Spinal cord (tissue), 10 donors: Measurements from ENCODE around the gene COX4I1. TPM values are rescaled to one million over a fixed set of nuclear protein-coding genes. Genes with fewer than 3 reads are reported as not detected.
"Not testable (repeated sequence)": the region's sequence is repeated elsewhere in the genome, so short reads cannot be mapped to it uniquely, and the experiment has no call there.

Experiments used
- DNase-seq, 6 donors: peaks; one replicate each; pipeline versions ENCODE4 v3.0.0 to v3.0.0-alpha.2; 2013 to 2015; ENCODE audit warnings: low spot score in 6 of 6, low read depth in 4 of 6
- H3K27ac ChIP-seq: one replicate; pipeline ENCODE4 v1.5.1; 2013; ENCODE audit warnings: low read depth, low read length, control low read depth
- H3K27me3 ChIP-seq: one replicate; pipeline ENCODE4 v1.6.1; 2013; ENCODE audit warnings: low read length; ENCODE audit not compliant: control insufficient read depth, insufficient read depth
- H3K36me3 ChIP-seq: one replicate; pipeline ENCODE4 v1.6.1; 2013; ENCODE audit warnings: low read length; ENCODE audit not compliant: control insufficient read depth, insufficient read depth
- H3K4me1 ChIP-seq: one replicate; pipeline ENCODE4 v1.6.1; 2013; ENCODE audit warnings: low read length; ENCODE audit not compliant: control insufficient read depth, insufficient read depth
- H3K4me3 ChIP-seq: one replicate; pipeline ENCODE4 v1.5.1; 2013; ENCODE audit warnings: low read depth, low read length, control low read depth
- H3K9me3 ChIP-seq: one replicate; pipeline ENCODE4 v1.6.1; 2013; ENCODE audit warnings: low read length; ENCODE audit not compliant: control insufficient read depth, insufficient read depth
- WGBS: methylation state at CpG from one replicate; pipeline ENCODE4 v1.1.5; 2013; ENCODE audit warnings: missing lambda C conversion rate; ENCODE audit not compliant: insufficient coverage; 5-methylcytosine and 5-hydroxymethylcytosine counted together
- polyA plus RNA-seq, 2 donors: library from polyadenylated mRNA; unstranded; fragments of 120-200 nt; gene quantifications; one replicate each; pipeline ENCODE4 v1.2.1, GENCODE V29; 2013; ENCODE audit not compliant: insufficient read length in 2 of 2
- total RNA-seq, 2 donors: library from RNA; depleted of rRNA in 1 of 2; stranded (reverse); fragments of 120-200 nt in 1 of 2; fragments of >200 nt in 1 of 2; gene quantifications; one replicate each; pipeline versions ENCODE4 v1.2.3 to v1.2.4, GENCODE V29; 2013 to 2014
- donor health status: healthy.

COX4I1 gene
- total and polyA plus RNA-seq, 4 donors = 212 to 556 (median 515) TPM

- H3K4me3 ChIP-seq, H3K4me1 ChIP-seq, H3K27ac ChIP-seq, DNase-seq, H3K9me3 ChIP-seq: not testable (repeated sequence)
- 94% methylated on average over 2 of the region's 27 CpGs for WGBS
- H3K27me3 ChIP-seq = peaks cover 15% of the 10 kb centered on the region
- H3K36me3 ChIP-seq = peaks cover 30% of the 10 kb centered on the region
These were observed 8.6 kb downstream of the COX4I1 start for GRCh38 chr16:85808104-85808503.

- DNase-seq = no peak
- peaks cover 3% of the 10 kb centered on the region for H3K4me1 ChIP-seq
- H3K9me3 ChIP-seq = no peaks in the 10 kb centered on the region
- no peak overlapping the region for H3K4me3 ChIP-seq
- H3K36me3 ChIP-seq = peaks cover 28% of the 10 kb centered on the region
- no peak overlapping the region for H3K27ac ChIP-seq
- WGBS = 95% methylated on average over 5 of the region's 7 CpGs
- peaks cover 20% of the 10 kb centered on the region for H3K27me3 ChIP-seq
These were observed 9.4 kb downstream of the COX4I1 start for GRCh38 chr16:85808926-85809325.

GRCh38 chr16:85809645-85810044, 10.2 kb downstream of the COX4I1 start:
- H3K4me3 ChIP-seq = no peak overlapping the region
- peaks cover 20% of the 10 kb centered on the region for H3K27me3 ChIP-seq
- H3K9me3 ChIP-seq = no peaks in the 10 kb centered on the region
- no peak overlapping the region for H3K27ac ChIP-seq
- 79% methylated on average over 8 of the region's 10 CpGs for WGBS
- DNase-seq = no peak
- H3K36me3 ChIP-seq = peaks cover 22% of the 10 kb centered on the region
- peaks cover 3% of the 10 kb centered on the region for H3K4me1 ChIP-seq

- Histone ChIP-seq H3K9me3 (no peaks in the 10 kb centered on the region), H3K4me3 (no peak overlapping the region), H3K27ac (no peak overlapping the region), H3K27me3 (peaks cover 20% of the 10 kb centered on the region), H3K4me1 (peaks cover 3% of the 10 kb centered on the region), H3K36me3 (peaks cover 16% of the 10 kb centered on the region)
- WGBS = 82% methylated on average over 11 of the region's 13 CpGs
- no peak for DNase-seq
These were observed 10.7 kb downstream of the COX4I1 start for GRCh38 chr16:85810097-85810741.

DNA sequence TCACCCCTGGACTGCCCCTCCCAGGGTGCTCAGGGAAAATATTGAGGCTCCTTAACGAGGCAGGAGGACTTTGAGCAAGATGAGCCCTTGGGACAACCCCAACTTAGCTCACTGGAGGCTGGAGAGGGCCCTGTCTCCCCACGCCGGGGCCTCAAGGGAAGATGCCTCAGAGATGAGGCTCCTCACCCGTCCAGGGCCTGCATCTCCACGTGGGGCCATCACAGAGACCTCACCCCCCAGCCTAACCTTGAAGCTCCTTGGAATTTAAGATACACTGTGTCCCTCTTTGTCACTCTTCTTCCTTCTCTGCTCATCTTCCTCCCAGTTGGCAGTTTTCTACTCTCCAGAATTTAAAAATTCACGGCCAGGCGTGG, 11.2 kb downstream of the COX4I1 start:
- WGBS = 85% methylated on average over 5 of the region's 7 CpGs

GRCh38 chr16:85812031-85812807, 12.7 kb downstream of the COX4I1 start:
- WGBS = 35% methylated on average over 35 of the region's 37 CpGs
- no peak overlapping the region for H3K4me3 ChIP-seq
- H3K36me3 ChIP-seq = peaks cover 2% of the 10 kb centered on the region
- H3K4me1 ChIP-seq = peaks cover 3% of the 10 kb centered on the region
- H3K9me3 ChIP-seq = no peaks in the 10 kb centered on the region
- H3K27ac ChIP-seq = no peak overlapping the region
- peaks cover 20% of the 10 kb centered on the region for H3K27me3 ChIP-seq
- DNase-seq = no peak

More for the DNA sequence above, 11.2 kb downstream of the COX4I1 start:
- Histone ChIP-seq H3K36me3 (peaks cover 11% of the 10 kb centered on the region), H3K27me3 (peaks cover 20% of the 10 kb centered on the region), H3K4me3 (no peak overlapping the region), H3K27ac (no peak overlapping the region), H3K9me3 (no peaks in the 10 kb centered on the region), H3K4me1 (peaks cover 3% of the 10 kb centered on the region)
- DNase-seq = no peak

- no peak overlapping the region for H3K27ac ChIP-seq
- H3K4me3 ChIP-seq = no peak overlapping the region
- peaks cover 3% of the 10 kb centered on the region for H3K4me1 ChIP-seq
- H3K36me3 ChIP-seq = no peaks in the 10 kb centered on the region
- WGBS = 84% methylated on average over 17 of the region's 20 CpGs
- H3K9me3 ChIP-seq = no peaks in the 10 kb centered on the region
- no peak for DNase-seq
- peaks cover 20% of the 10 kb centered on the region for H3K27me3 ChIP-seq
These were observed 13.6 kb downstream of the COX4I1 start for GRCh38 chr16:85812811-85813700.

DNA sequence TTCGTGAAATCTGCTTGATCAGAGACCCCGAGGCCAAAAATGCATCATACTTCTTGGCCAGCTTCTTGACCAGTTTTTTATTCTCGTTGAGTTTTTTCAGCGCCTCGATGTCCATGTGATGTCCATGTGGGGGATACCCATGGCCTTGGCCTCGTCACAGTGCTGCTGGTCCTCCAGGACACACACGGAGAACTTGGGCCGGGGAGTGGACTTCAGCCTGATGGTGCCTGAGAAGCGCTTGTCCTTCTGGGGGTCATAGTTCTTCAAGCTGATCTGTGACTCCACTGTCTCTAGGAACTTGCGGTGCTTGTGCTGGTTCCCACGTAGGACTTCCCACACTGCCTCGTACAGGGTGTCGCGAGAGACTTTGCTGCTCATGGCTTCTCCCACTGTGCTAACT, 16.7 kb downstream of the COX4I1 start:
- WGBS = 89% methylated on average over 8 of the region's 14 CpGs
- no peak overlapping the region for H3K4me3 ChIP-seq
- peaks cover 14% of the 10 kb centered on the region for H3K4me1 ChIP-seq
- H3K27ac ChIP-seq = no peak overlapping the region
- peaks cover 21% of the 10 kb centered on the region for H3K27me3 ChIP-seq
- no peaks in the 10 kb centered on the region for H3K9me3 ChIP-seq
- H3K36me3 ChIP-seq = no peaks in the 10 kb centered on the region
- no peak for DNase-seq

- WGBS = 63% methylated on average over 2 of the region's 6 CpGs
- not testable (repeated sequence) for H3K36me3 ChIP-seq, H3K4me3 ChIP-seq, DNase-seq, H3K9me3 ChIP-seq, H3K27ac ChIP-seq
- peaks cover 18% of the 10 kb centered on the region for H3K4me1 ChIP-seq
- H3K27me3 ChIP-seq = peaks cover 14% of the 10 kb centered on the region
These were observed 17.7 kb downstream of the COX4I1 start for GRCh38 chr16:85817195-85817594.
